CD4-positive, alpha-beta T cell (primary cell): ENCODE data around the gene OXLD1. TPM values are rescaled to one million over a fixed set of nuclear protein-coding genes. Genes with fewer than 3 reads are reported as not detected.

Experiments
- ATAC-seq: fragments of 200-7000 bp; cut with Tn5 transposase; one replicate; pipeline ENCODE4 v1.10.0; 2022; ENCODE audit warnings: mild to moderate bottlenecking; ENCODE audit not compliant: poor library complexity
- CTCF ChIA-PET: fragments of 350-600 bp; sonication (Branson Sonifier 250); formaldehyde crosslinking; loops from one replicate; lab custom pipeline; 2021; ENCODE audit warnings: antibody characterized with exemption, inconsistent platforms; lab: Charles Lee
- POLR2A ChIA-PET: fragments of 350-600 bp; sonication (Branson Sonifier 250); formaldehyde crosslinking; loops from one replicate; lab custom pipeline; 2021; ENCODE audit warnings: antibody characterized with exemption, inconsistent platforms; lab: Charles Lee
- DNase-seq, 14 experiments: peaks; one replicate each; pipeline ENCODE4 v3.0.0-alpha.2; 2013 to 2020; ENCODE audit warnings: mixed read lengths in 2 of 14
- H3K27ac ChIP-seq, 2 donors: one replicate each; pipeline versions ENCODE4 v1.5.1 to v1.7.0; 2013; ENCODE audit warnings: low read length in 2 of 2, low read depth in 1 of 2, mild to moderate bottlenecking in 1 of 2
- H3K27me3 ChIP-seq, 2 experiments: 1 replicate in 1 of 2; 2 replicates in 1 of 2; pipeline versions ENCODE4 v1.6.1 to v1.7.0; 2013; ENCODE audit warnings: low read length in 2 of 2, control low read depth in 1 of 2, mild to moderate bottlenecking in 1 of 2, moderate library complexity in 1 of 2; ENCODE audit not compliant: insufficient read depth in 2 of 2, control insufficient read depth in 1 of 2
- H3K36me3 ChIP-seq: one replicate; pipeline ENCODE4 v1.6.1; 2013; ENCODE audit warnings: low read length, control low read depth; ENCODE audit not compliant: insufficient read depth
- H3K4me1 ChIP-seq: one replicate; pipeline ENCODE4 v1.6.1; 2013; ENCODE audit warnings: low read length, control low read depth; ENCODE audit not compliant: insufficient read depth
- H3K4me3 ChIP-seq: one replicate; pipeline ENCODE4 v1.5.1; 2013; ENCODE audit warnings: mild to moderate bottlenecking, low read length, moderate library complexity
- H3K9me3 ChIP-seq, 2 experiments: 1 replicate in 1 of 2; 2 replicates in 1 of 2; pipeline versions ENCODE4 v1.6.1 to v1.7.0; 2013; ENCODE audit warnings: low read length in 2 of 2, mild to moderate bottlenecking in 2 of 2, control low read depth in 1 of 2, moderate library complexity in 1 of 2; ENCODE audit not compliant: control insufficient read depth in 1 of 2, insufficient read depth in 1 of 2
- H3K27ac Mint-ChIP-seq: one replicate; pipeline ENCODE4 v1.8.0; 2020; ENCODE audit warnings: mixed read lengths
- H3K27me3 Mint-ChIP-seq: one replicate; pipeline ENCODE4 v1.8.0; 2021; ENCODE audit warnings: mixed read lengths
- H3K36me3 Mint-ChIP-seq: one replicate; pipeline ENCODE4 v1.8.0; 2021; ENCODE audit warnings: low read depth, mixed read lengths
- H3K4me1 Mint-ChIP-seq: one replicate; pipeline ENCODE4 v1.8.0; 2021; ENCODE audit warnings: low read depth, mixed read lengths
- H3K4me3 Mint-ChIP-seq: one replicate; pipeline ENCODE4 v1.8.0; 2020; ENCODE audit warnings: mild to moderate bottlenecking, mixed read lengths
- H3K9me3 Mint-ChIP-seq: one replicate; pipeline ENCODE4 v1.8.0; 2020; ENCODE audit warnings: mixed read lengths
- intact Hi-C, 2 experiments: fragments of 100-400 bp; cut with DNase I in 1 of 2; cut with micrococcal nuclease in 1 of 2; formaldehyde crosslinking; loops; one replicate each; pipeline versions ENCODE4 v1.15.1 to v1.9.0; 2023 to 2025; cut with DNase I, micrococcal nuclease
- total RNA-seq, 174 experiments: library from RNA in 2 of 174; stranded (reverse) in 2 of 174; gene quantifications; one replicate each; pipeline ENCODE4 v1.2.3 and lab custom pipeline; 2021 to 2026
- TF ChIP-seq, protein P1 (sequence below): fragments of 200-600 bp; IDR thresholded peaks from one replicate; pipeline ENCODE4 v1.8.0; 2022; ENCODE audit warnings: antibody characterized with exemption, mild to moderate bottlenecking

OXLD1 gene
- total RNA-seq, 2 experiments from 2014 or later, result 24.6 to 25.3 TPM

DNA sequence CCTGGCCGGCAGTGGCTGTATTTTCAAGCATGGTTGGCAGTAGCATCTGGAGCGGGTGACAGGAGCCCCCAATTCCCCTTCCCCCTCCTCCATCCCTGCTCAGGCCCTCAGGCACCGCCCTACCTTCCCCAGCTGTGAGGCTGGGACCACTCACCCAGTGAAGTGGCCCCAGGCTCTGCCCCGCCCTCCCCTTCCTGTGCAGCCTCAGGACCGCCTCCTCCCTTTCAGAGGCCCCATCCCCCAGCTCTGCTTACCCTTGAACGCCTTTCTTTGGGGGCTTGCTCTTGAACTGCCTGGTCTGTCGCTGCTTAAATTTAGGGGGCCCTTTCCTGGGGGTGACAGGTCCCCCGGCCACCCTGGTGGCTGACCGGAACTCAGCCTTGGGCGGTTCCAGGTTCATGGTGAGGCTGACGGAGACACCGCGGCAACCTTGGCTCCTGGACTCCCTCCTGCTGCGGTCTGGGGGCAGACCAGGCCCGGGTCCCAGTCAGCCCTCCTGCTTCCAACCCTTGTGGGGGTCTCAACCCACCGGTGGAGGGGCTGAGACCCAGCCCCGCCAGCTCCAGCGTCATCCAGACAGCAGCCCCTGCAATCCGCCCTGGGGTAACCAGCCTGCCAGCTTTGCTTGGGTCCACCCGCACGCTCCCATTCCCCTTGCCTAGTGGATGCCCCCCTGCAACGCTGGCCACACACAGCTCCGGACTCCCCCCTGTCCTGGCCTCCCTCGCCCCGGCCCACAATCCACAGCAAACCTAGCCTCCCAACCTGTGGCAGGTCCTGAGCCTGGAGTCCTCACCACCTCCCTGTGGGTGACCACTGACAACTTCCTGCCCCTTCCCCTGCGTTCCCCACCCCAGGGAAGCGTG lies 13.3 kb downstream of the OXLD1 start:
- peak in 4 of 14 experiments; percentile 10 to 39 (median 25) for DNase-seq
- Histone ChIP-seq H3K4me3 (peak overlapping the region; percentile 34), H3K27me3 (peaks cover 22 to 24% of the 10 kb centered on the region in 2 experiments)

GRCh38 chr17:81651692-81652091 lies 14.7 kb downstream of the OXLD1 start:
- no peak for ATAC-seq
- Histone ChIP-seq H3K4me1 (peaks cover 22% of the 10 kb centered on the region), H3K36me3 (no peaks in the 10 kb centered on the region), H3K27me3 (peaks cover 22 to 27% of the 10 kb centered on the region in 2 experiments), H3K27ac (no peak overlapping the region), H3K4me3 (no peak overlapping the region), H3K9me3 (peaks cover 0 to 15% of the 10 kb centered on the region in 2 experiments)
- TF ChIP-seq, protein P1, sequence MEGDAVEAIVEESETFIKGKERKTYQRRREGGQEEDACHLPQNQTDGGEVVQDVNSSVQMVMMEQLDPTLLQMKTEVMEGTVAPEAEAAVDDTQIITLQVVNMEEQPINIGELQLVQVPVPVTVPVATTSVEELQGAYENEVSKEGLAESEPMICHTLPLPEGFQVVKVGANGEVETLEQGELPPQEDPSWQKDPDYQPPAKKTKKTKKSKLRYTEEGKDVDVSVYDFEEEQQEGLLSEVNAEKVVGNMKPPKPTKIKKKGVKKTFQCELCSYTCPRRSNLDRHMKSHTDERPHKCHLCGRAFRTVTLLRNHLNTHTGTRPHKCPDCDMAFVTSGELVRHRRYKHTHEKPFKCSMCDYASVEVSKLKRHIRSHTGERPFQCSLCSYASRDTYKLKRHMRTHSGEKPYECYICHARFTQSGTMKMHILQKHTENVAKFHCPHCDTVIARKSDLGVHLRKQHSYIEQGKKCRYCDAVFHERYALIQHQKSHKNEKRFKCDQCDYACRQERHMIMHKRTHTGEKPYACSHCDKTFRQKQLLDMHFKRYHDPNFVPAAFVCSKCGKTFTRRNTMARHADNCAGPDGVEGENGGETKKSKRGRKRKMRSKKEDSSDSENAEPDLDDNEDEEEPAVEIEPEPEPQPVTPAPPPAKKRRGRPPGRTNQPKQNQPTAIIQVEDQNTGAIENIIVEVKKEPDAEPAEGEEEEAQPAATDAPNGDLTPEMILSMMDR, result no peak
- H3K27me3 Mint-ChIP-seq, result peaks cover 35% of the 10 kb centered on the region
- intact Hi-C loops, result no loop called here
- no peaks in the 10 kb centered on the region for H3K9me3 Mint-ChIP-seq
- H3K36me3 Mint-ChIP-seq, result no peaks in the 10 kb centered on the region
- ChIA-PET CTCF (no interaction called here), POLR2A (no interaction called here)
- H3K4me1 Mint-ChIP-seq, result peaks cover 8% of the 10 kb centered on the region
- no peak for DNase-seq
- H3K4me3 Mint-ChIP-seq, result no peak overlapping the region
- no peak overlapping the region for H3K27ac Mint-ChIP-seq

More for the DNA sequence above, 13.3 kb downstream of the OXLD1 start:
- H3K4me1 ChIP-seq, result peaks cover 28% of the 10 kb centered on the region
- Mint-ChIP-seq H3K9me3 (no peaks in the 10 kb centered on the region), H3K4me3 (peak overlapping the region; percentile 57), H3K27me3 (peaks cover 27% of the 10 kb centered on the region), H3K27ac (no peak overlapping the region), H3K36me3 (no peaks in the 10 kb centered on the region), H3K4me1 (peaks cover 14% of the 10 kb centered on the region)
- CTCF ChIA-PET, result no interaction called here
- H3K36me3 ChIP-seq, result no peaks in the 10 kb centered on the region
- POLR2A ChIA-PET, result no interaction called here
- H3K27ac ChIP-seq, result no peak overlapping the region
- TF ChIP-seq, protein P1, result no peak
- intact Hi-C loops, result no loop called here
- ATAC-seq, result peak; percentile 57
- peaks cover 0 to 15% of the 10 kb centered on the region in 2 experiments for H3K9me3 ChIP-seq

DNA sequence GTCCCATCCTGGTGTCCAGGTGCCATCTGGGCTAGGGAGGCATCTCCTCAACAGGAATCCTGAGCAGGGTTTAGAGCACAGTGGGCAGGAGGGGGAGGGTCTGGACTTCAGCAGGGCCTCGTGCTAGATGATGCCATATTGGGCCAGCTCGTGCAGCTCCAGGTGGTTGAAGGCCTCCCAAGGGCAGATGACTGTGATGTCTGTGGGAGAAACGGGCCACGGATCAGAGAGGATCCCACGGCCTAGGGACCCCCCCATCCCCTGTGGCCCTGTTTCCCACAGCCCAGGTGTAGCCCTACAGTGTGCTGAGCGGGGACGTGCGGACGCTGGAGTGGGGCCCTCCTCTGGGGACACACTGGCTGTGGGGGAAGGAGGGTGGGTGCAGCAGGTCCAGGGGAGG lies 15.5 kb downstream of the OXLD1 start:
- TF ChIP-seq, protein P1, result no peak
- H3K4me1 Mint-ChIP-seq, result peaks cover 8% of the 10 kb centered on the region

More for the DNA sequence above, 15.5 kb downstream of the OXLD1 start:
- DNase-seq, result no peak
- Histone ChIP-seq H3K36me3 (no peaks in the 10 kb centered on the region), H3K4me1 (peaks cover 15% of the 10 kb centered on the region), H3K27me3 (peaks cover 22 to 27% of the 10 kb centered on the region in 2 experiments), H3K27ac (no peak overlapping the region), H3K9me3 (peaks cover 0 to 15% of the 10 kb centered on the region in 2 experiments), H3K4me3 (no peak overlapping the region)
- intact Hi-C loops, result no loop called here
- Mint-ChIP-seq H3K27ac (no peak overlapping the region), H3K27me3 (peaks cover 35% of the 10 kb centered on the region), H3K36me3 (no peaks in the 10 kb centered on the region), H3K4me3 (no peak overlapping the region), H3K9me3 (no peaks in the 10 kb centered on the region)
- POLR2A ChIA-PET, result no interaction called here
- CTCF ChIA-PET, result no interaction called here
- ATAC-seq, result no peak
